ENCODE data around the gene APLP2. TPM values are rescaled to one million over a fixed set of nuclear protein-coding genes. Genes with fewer than 3 reads are reported as not detected.
"Not testable (repeated sequence)": the region's sequence is repeated elsewhere in the genome, so short reads cannot be mapped to it uniquely, and the experiment has no call there.

APLP2 gene
- total RNA-seq, 1 donor from 2014 or later = 214 TPM

GRCh38 chr11:130163346-130164220 is 93.9 kb downstream of the APLP2 start:
- peak; percentile 75 for ATAC-seq

DNA sequence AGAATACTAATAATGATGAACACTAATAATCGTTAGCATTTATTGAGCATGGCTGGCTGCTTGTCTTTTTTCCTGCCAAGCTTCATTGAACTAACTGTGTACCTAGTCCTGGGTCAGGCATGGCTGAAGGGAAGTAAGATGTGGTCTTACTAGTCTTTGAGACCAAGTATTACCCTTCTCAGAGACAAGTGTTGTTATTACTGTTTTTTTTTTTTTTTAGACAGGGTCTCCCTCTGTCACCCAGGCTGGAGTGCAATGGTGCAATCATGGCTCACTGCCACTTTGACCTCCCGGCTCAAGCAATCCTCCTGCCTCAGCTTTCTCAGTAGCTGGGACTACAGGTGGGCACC is 94.5 kb downstream of the APLP2 start:
- ATAC-seq (peak; percentile 14), DNase-seq (ENCODE audit: low spot score) (no peak)

More at GRCh38 chr11:130163346-130164220, 93.9 kb downstream of the APLP2 start:
- DNase-seq (ENCODE audit: low spot score) = no peak

DNA sequence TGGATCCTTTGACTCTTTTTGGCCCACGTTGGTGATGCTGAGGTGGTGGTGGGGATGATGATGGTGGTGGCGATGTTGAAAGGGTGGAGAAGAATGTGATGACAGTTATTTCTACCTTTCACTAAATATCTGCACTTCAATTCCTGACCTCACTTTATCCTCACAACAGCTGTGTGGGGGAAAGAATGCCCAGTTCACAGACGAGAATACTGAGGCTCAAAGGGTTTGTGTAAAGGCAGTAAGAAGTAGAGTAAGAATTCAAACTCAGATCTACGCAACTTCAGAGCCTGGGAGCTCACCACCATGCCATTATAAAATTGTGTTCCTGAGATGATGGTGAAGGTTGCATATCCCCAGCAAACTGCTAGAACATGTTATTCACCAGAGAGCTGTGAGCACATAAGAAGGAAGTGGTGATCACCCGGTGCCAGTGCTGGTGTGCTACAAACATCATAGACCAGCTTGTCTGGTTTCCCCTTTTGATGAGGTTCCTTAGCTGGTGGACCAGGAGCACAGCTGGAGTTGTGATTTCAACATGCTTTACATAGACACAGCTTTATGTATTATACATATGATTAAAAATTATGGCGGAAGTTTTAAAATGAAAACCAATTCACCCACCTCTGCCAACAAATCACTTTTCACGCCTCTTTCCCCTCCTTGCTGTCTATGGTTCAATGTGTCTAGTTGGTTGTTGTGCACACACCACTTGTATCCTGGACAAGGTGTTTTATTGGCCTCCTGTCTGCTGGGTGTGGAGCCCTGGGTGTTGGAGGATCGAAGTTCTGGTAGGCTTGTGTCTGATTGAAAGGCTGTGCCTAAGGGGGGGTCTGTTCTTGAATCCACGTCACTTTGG is 96.1 kb downstream of the APLP2 start:
- ATAC-seq = no peak

DNA sequence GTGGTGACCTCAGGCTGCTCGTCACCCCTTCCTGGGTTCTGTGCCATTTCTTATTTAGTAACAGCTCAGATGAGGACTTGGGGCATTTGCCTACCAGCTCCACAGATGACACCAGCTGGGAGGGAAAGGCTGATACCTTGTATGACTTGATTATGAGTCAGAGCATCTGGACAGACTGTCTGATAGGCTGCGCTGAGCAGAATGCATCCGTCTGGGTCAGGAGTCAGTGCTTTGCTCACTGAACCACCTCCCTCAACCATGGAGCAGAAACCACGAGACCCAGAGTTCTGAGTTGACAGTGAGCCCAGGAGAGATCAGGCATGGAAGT is 96.7 kb downstream of the APLP2 start:
- ATAC-seq (no peak), DNase-seq (ENCODE audit: low spot score) (no peak)

More for the DNA sequence above, 96.1 kb downstream of the APLP2 start:
- no peak for DNase-seq (ENCODE audit: low spot score)

DNA sequence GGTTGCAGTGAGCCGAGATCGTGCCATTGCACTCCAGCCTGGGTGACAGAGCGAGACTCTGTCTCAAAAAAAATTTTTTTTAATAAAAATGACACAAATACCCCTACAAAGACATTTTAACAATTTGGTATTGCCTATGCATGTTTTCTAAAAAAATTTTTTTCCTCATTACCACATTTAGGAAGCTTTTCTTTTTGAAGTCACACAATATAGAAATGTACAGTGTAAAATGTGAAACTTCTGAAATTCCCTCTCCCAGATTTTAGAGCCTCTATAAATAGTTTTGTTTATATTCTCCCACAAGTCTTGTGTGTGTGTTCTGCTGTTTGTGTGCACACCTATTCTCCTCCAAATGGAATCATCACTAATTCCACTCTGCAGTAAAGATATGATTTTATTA is 97.5 kb downstream of the APLP2 start:
- ATAC-seq (no peak), DNase-seq (ENCODE audit: low spot score) (no peak)

GRCh38 chr11:130168105-130168504 is 98.4 kb downstream of the APLP2 start:
- ATAC-seq = no peak
- no peak for DNase-seq (ENCODE audit: low spot score)

- no peak for DNase-seq (ENCODE audit: low spot score)
- no peak for ATAC-seq
These were observed 100.7 kb downstream of the APLP2 start for GRCh38 chr11:130170345-130170744.

- ATAC-seq = no peak
- no peak for DNase-seq (ENCODE audit: low spot score)
These were observed 101.8 kb downstream of the APLP2 start for GRCh38 chr11:130171534-130171933.

DNA sequence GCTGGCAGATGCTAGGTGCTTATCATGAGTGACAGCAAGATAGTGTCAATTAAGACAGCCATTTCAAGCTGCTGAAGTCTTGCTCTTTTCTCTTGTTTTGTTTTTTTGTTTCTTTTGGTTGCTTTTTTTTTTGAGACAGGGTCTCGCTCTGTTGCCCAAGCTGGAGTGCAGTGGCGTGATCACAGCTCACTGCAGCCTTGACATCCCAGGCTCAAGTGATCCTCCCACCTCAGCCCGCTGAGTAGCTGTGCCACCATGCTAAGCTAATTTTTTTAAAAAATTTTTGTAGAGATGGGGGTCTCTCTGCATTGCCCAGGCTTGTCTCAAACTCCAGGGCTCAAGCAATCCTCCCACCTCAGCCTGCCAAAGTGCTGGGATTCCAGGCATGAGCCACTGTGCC is 102.3 kb downstream of the APLP2 start:
- ATAC-seq; DNase-seq (ENCODE audit: low spot score): not testable (repeated sequence)

DNA sequence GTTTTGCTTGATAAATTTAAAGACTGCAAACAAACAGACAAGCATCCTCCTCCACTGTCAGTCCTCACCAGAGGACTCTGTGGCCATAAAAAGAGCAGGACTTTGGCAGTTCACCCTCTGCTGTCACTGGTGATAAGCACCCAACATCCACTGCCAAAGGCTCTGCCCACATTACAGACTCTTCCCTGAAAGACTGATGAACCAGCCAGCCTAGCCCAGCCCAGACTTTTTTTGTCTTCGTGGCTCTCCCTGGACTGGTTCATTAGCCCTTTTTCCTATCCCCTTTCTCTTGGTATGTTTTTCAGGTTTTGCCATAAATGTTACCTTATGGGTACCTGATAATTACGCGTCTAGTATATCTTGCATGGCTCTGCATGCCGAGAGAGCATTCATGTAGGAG is 104.9 kb downstream of the APLP2 start:
- no peak for DNase-seq (ENCODE audit: low spot score)

GRCh38 chr11:130175898-130176297 is 106.2 kb downstream of the APLP2 start:
- DNase-seq (ENCODE audit: low spot score) (no peak), ATAC-seq (no peak)

More for the DNA sequence above, 104.9 kb downstream of the APLP2 start:
- ATAC-seq = peak; percentile 25

DNA sequence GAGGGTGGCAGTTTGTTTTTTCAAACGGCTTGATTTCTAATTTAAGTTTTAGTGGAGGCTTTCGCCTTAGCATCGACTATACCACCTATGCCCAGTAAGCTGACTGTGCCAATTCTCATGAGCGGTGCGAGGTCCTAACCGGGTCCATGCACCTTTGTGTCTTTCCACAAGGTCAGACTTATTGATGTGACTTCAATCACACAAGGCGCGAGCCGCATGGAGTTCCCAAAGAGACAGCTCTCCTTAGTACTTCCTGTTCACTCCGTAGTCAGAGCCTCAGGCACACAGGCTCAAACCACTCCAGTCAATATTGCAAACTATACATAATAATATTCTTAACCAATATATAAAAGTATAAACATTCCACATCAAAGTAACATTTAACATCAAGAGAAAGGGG is 108.1 kb downstream of the APLP2 start:
- DNase-seq (ENCODE audit: low spot score) = no peak
- ATAC-seq = no peak

DNA sequence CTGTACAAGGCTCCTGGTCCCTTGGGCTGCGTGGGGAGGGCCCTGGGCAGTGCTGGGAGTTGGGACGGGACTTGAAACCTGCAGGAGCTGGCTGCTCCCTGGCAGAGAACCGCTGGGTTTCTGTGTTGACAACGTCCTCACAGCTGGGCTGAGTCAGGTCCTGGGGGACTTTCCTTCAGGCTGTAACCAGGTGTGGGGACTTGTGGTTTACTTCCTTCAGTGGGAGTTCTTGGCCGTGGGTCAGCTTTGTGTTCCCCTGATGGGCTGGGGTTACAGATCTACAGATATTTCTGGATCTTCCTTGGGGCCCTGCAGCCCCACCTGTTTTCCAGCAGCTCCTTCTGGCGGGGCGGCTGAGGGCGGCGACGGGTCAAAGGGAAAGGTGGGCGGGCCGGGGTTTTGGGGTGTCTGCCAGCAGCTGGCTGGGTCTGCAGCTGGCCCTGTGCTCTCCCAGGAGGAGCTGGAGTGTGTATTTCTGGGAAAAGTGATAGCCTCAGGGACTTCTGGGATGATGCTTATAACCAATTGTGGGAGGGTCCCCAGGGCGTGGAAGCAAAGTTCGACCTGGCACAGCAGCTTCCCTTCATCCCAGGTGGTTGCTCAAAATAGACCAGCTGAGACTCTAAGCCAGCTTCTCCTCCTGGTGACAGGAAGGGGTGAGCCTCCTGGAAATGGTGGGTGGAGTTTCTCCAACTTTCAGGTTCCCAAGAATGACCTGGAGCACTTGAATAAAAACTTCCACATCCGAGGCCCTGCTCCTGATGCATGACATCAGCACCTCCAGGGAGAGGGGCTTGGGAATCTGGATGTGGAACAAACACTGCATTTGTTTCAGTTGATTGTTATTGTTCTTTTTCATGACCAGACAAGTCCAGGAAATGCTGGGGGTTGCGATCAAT is 109.0 kb downstream of the APLP2 start:
- DNase-seq (ENCODE audit: low spot score) (peak; percentile 62), ATAC-seq (peak; percentile 17)

DNA sequence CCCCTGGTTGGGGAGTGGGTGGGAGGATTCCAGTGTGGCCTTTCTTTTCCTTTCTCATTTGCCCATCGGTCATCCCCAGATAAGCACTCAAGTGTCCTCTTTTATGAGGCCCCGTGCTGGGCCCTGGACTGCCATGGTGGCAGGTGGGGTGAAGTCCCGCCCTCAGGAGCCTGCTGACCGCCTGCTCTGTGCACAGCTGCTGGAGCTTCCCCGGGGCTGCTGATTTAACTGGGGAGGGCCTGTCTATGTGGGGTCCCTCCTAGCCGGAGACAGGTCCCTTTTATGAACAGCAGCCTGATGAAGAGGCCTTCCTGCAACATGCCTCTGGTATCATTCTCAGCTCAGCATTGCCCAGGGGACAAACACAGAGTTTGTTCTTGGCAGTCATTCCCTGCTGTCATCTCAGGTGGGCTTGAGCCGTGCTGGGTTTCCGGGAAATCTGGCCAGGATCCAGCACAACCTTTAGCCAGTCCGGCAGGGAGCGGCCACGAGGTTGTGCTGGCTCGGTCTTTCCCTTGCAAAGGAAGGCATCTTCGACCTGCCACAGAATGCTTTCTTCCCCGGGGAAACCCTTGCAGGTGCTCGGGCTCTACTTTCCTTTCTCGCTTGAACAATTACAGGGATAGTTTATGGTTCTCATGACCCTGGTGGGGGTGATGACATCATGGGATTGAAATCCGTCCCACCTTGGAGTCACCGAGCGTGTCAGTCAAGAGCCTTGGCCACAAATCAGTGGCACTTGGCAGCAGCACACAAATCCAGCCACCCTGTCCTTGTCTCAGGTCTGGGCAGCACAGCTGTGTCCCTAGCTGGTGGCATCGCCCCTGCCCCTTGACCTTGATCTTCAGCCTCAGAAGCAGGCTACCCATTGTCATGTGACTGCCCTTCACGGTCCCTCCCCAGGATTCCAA is 110.0 kb downstream of the APLP2 start:
- DNase-seq (ENCODE audit: low spot score) = peak; percentile 56
- peak; percentile 3 for ATAC-seq

DNA sequence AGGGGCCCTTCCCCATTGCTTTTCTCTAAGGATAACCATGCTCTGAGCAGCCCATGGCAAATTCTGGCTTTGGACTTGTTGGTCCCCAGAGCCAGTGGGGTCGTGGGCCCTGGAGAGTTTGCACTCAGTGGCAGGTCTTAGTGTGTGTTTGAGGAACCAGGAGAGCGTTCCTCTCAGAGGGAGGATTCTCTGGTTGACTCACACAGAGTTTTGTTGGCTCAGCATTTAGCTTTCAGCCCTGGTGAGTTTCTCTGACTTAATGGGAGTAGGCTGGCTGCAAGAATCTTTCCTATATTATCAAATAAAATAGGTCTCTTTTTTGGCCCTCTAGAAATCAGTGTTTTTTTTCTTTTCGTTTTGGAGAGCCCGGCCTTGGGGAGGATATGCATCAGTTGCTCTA is 110.8 kb downstream of the APLP2 start:
- DNase-seq (ENCODE audit: low spot score) (no peak), ATAC-seq (no peak)

GRCh38 chr11:130180896-130181294 is 111.2 kb downstream of the APLP2 start:
- no peak for ATAC-seq

DNA sequence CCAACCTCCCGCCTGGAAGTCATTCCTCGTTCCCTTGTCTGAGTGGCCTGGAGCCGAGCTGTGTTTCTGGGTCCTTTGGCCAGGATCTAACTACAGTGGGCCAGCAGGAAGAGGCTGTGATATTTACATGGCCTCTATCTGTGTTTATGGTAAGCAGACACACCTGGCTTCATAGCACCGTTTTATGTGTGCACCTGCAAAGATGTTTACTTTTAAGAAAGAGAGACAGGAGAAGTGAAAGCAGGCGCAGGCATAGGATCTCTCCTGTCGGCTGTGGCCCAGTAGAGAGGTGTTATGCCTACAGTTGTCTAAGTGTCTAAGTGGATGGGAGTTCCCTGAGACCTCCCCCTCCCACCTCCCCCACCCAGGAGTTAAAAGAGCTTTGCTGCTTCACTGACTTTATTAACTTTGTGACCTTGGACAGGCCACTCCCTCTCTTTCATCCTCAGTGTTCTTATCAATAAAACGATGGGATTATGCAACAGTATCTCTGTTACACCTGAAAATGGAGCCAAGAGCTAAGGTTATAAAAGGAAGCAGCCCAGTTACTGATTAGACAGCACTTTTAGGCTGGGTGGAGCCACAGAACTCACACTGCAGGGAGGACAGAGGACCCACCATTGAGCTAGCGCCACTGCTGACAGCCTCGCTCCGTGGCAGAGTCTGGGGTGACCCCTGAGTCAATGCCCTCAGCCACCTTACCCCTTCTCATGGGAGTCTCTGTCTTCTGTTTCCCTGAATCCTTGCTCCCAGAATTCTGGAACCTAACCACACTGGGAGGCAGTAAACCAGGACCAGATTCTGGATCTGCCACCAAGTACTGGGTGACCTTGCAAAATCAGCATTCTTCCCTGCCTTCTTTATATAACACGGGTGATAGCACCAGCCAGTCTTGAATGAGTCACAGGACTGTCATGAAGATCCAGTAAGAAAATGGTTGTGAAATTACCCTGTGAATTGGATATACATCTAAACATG is 111.9 kb downstream of the APLP2 start:
- ATAC-seq (peak; percentile 87), DNase-seq (ENCODE audit: low spot score) (peak; percentile 86)

More at GRCh38 chr11:130180896-130181294, 111.2 kb downstream of the APLP2 start:
- DNase-seq (ENCODE audit: low spot score) = no peak

GRCh38 chr11:130183878-130184610 is 114.3 kb downstream of the APLP2 start:
- DNase-seq (ENCODE audit: low spot score) (no peak), ATAC-seq (no peak)

Data from left lobe of liver (tissue), 2 donors.